IMR-90 (cell line): Measurements from ENCODE around the gene BANP. TPM values are rescaled to one million over a fixed set of nuclear protein-coding genes. Genes with fewer than 3 reads are reported as not detected.
"Not testable (repeated sequence)": the region's sequence is repeated elsewhere in the genome, so short reads cannot be mapped to it uniquely, and the experiment has no call there.

Experiments
- ATAC-seq: fragments of 200-7000 bp; cut with Tn5 transposase; 2 replicates; pipeline ENCODE4 v1.9.1; 2020; ENCODE audit warnings: low read depth, mild to moderate bottlenecking, moderate library complexity
- BruUV-seq: library from RNA; stranded (reverse); fragments of 400-500 nt; replicated peaks from 2 replicates; lab custom pipeline; 2021; lab: Mats Ljungman, UMichigan
- CTCF ChIA-PET: fragments of 300-600 bp; formaldehyde crosslinking; extraction: SDS; loops from one replicate; lab custom pipeline; 2021; ENCODE audit warnings: antibody characterized with exemption; lab: Yijun Ruan, JAX
- POLR2A ChIA-PET: fragments of 300-600 bp; sonication (Branson Sonifier 250); formaldehyde crosslinking; loops from one replicate; lab custom pipeline; 2022; ENCODE audit warnings: antibody characterized with exemption; ENCODE audit not compliant: unreplicated experiment; lab: Charles Lee
- DNase-seq: peaks from one replicate; pipeline ENCODE4 v3.0.0; 2013
- H2AFZ ChIP-seq: replicated peaks from 2 replicates; pipeline ENCODE3; 2013; ENCODE audit warnings: low read length, mild to moderate bottlenecking; ENCODE audit not compliant: poor library complexity
- H2AK5ac ChIP-seq: 2 replicates; pipeline ENCODE4 v1.6.1; 2013; ENCODE audit warnings: low read depth, low read length, inconsistent platforms
- H2AK9ac ChIP-seq: replicated peaks from 2 replicates; pipeline ENCODE3; 2013; ENCODE audit warnings: mild to moderate bottlenecking, low read depth, low read length, moderate library complexity; ENCODE audit not compliant: poor library complexity
- H2BK120ac ChIP-seq: 2 replicates; pipeline ENCODE4 v1.6.1; 2013; ENCODE audit warnings: low read depth, low read length, inconsistent platforms
- H2BK15ac ChIP-seq: 3 replicates; pipeline ENCODE4 v1.6.1; 2013; ENCODE audit warnings: low read depth, low read length, inconsistent platforms
- H2BK20ac ChIP-seq: 2 replicates; pipeline ENCODE4 v1.6.1; 2013; ENCODE audit warnings: low read depth, mild to moderate bottlenecking, inconsistent platforms, low read length, moderate library complexity
- H2BK5ac ChIP-seq: 2 replicates; pipeline ENCODE4 v1.6.1; 2013; ENCODE audit warnings: mild to moderate bottlenecking, low read depth, low read length, inconsistent platforms; ENCODE audit not compliant: poor library complexity, severe bottlenecking
- H3K14ac ChIP-seq: replicated peaks from 2 replicates; pipeline ENCODE4 v1.6.1; 2013; ENCODE audit warnings: low read depth, low read length, inconsistent platforms
- H3K18ac ChIP-seq: 2 replicates; pipeline ENCODE4 v1.6.1; 2013; ENCODE audit warnings: low read depth, low read length, control low read depth
- H3K23ac ChIP-seq: 2 replicates; pipeline ENCODE4 v1.6.1; 2013; ENCODE audit warnings: low read depth, low read length, inconsistent platforms
- H3K27ac ChIP-seq: 2 replicates; pipeline ENCODE4 v1.5.1; 2013; ENCODE audit warnings: mild to moderate bottlenecking, control low read depth, low read length; ENCODE audit not compliant: insufficient read depth
- H3K27me3 ChIP-seq: 2 replicates; pipeline ENCODE4 v1.6.1; 2013; ENCODE audit warnings: low read length; ENCODE audit not compliant: control insufficient read depth, insufficient read depth
- H3K36me3 ChIP-seq: 2 replicates; pipeline ENCODE4 v1.6.1; 2013; ENCODE audit warnings: low read length, mixed read lengths; ENCODE audit not compliant: control insufficient read depth, insufficient read depth
- H3K4ac ChIP-seq: 2 replicates; pipeline ENCODE4 v1.6.1; 2013; ENCODE audit warnings: low read depth, low read length, inconsistent platforms
- H3K4me1 ChIP-seq: 2 replicates; pipeline ENCODE4 v1.6.1; 2013; ENCODE audit warnings: low read length, mixed read lengths; ENCODE audit not compliant: control insufficient read depth, insufficient read depth
- H3K4me2 ChIP-seq: 2 replicates; pipeline ENCODE4 v1.6.1; 2013; ENCODE audit warnings: low read depth, mild to moderate bottlenecking, control low read depth, low read length, moderate library complexity
- H3K4me3 ChIP-seq: 2 replicates; pipeline ENCODE4 v1.5.1; 2013; ENCODE audit warnings: low read depth, mild to moderate bottlenecking, control low read depth, low read length, moderate library complexity; ENCODE audit not compliant: insufficient read depth
- H3K56ac ChIP-seq: 2 replicates; pipeline ENCODE4 v1.6.1; 2013; ENCODE audit warnings: low read length, inconsistent platforms; ENCODE audit not compliant: insufficient read depth; ENCODE audit errors: extremely low read depth
- H3K79me1 ChIP-seq, 2 experiments: 2 replicates each; pipeline ENCODE4 v1.6.1; 2013; ENCODE audit warnings: low read length in 2 of 2, inconsistent platforms in 1 of 2, low read depth in 1 of 2
- H3K9ac ChIP-seq: 2 replicates; pipeline ENCODE4 v1.6.1; 2013; ENCODE audit warnings: low read depth, low read length, control low read depth
- H3K9me1 ChIP-seq: 2 replicates; pipeline ENCODE4 v1.6.1; 2013; ENCODE audit warnings: low read length, inconsistent platforms; ENCODE audit not compliant: insufficient read depth
- H3K9me3 ChIP-seq: 2 replicates; pipeline ENCODE4 v1.6.1; 2013; ENCODE audit warnings: low read length; ENCODE audit not compliant: control insufficient read depth, insufficient read depth
- H4K20me1 ChIP-seq: 2 replicates; pipeline ENCODE4 v1.6.1; 2013; ENCODE audit warnings: low read length, inconsistent platforms; ENCODE audit not compliant: insufficient read depth
- H4K5ac ChIP-seq: 2 replicates; pipeline ENCODE4 v1.6.1; 2013; ENCODE audit warnings: mild to moderate bottlenecking, low read depth, low read length, control low read depth
- H4K8ac ChIP-seq, 2 experiments: 2 replicates each; pipeline ENCODE4 v1.6.1; 2013; ENCODE audit warnings: low read depth in 2 of 2, low read length in 2 of 2, control low read depth in 1 of 2, inconsistent platforms in 1 of 2
- H4K91ac ChIP-seq: 2 replicates; pipeline ENCODE4 v1.6.1; 2013; ENCODE audit warnings: low read depth, low read length, inconsistent platforms; ENCODE audit not compliant: insufficient read depth
- WGBS, 2 experiments: methylation state at CpG; one replicate each; pipeline versions ENCODE4 v1.1.5 to v1.1.7; 2013; ENCODE audit warnings: missing lambda C conversion rate in 2 of 2; ENCODE audit not compliant: insufficient read length in 1 of 2; ENCODE audit errors: extremely low coverage in 2 of 2; 5-methylcytosine and 5-hydroxymethylcytosine counted together
- dilution Hi-C: fragments of 300-500 bp; cut with HindIII; formaldehyde crosslinking; loops from one replicate; pipeline ENCODE4 v1.14.3; 2018; ENCODE audit warnings: low sequenced_read_pairs; ENCODE audit not compliant: unreplicated experiment
- in situ Hi-C: fragments of 300-500 bp; cut with MboI; formaldehyde crosslinking; loops from 3 replicates; pipeline ENCODE4 v1.14.3; 2019; ENCODE audit warnings: low sequenced_read_pairs, inconsistent platforms, mixed read lengths
- intact Hi-C: fragments of 100-400 bp; cut with micrococcal nuclease; formaldehyde crosslinking; loops from 2 replicates; pipeline ENCODE4 v1.10.0; 2022
- polyA plus RNA-seq, 3 experiments: library from polyadenylated mRNA; depleted of rRNA; stranded (reverse); fragments of >200 nt; gene quantifications; 2 replicates each; pipeline ENCODE4 v1.2.3, GENCODE V29; 2012; ENCODE audit warnings: low replicate concordance in 1 of 3
- total RNA-seq: library from RNA; depleted of rRNA; stranded (reverse); fragments of >200 nt; gene quantifications from 2 replicates; pipeline ENCODE4 v1.2.3, GENCODE V29; 2012

The BANP gene
- total and polyA plus RNA-seq, 2 of the 4 experiments (the other 2 are of a cell fraction): 17.4 to 17.9 TPM

DNA sequence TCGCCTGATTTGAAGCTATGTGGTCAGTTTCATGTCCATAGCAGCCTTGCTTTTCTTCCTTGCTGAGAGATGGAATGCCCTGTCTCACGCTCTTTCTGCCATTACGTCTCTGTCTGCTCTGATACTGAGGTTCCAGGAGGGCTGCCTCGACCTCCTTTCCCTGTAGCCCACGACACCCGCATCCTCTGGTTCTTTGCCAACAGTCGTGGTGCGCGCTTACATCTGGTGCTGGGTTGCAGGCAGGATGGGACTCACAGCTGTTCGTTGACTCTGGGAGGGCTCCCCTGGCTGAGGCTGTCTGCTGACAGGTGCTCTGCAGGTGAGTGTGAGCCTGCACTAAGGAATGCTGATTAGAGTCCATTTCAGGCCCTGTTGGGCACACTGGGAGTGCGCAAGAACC lies 90.3 kb downstream of the BANP start:
- H3K27ac ChIP-seq, POLR2A ChIA-PET, H3K4me2 ChIP-seq, H2AK9ac ChIP-seq, DNase-seq, H3K4me3 ChIP-seq, H3K4ac ChIP-seq, H4K91ac ChIP-seq, H4K20me1 ChIP-seq, H3K56ac ChIP-seq, H2BK5ac ChIP-seq, H2BK15ac ChIP-seq, H2AK5ac ChIP-seq, H3K14ac ChIP-seq, H2BK120ac ChIP-seq, H3K23ac ChIP-seq, H4K8ac ChIP-seq, ATAC-seq, in situ Hi-C loops, intact Hi-C loops, H2BK20ac ChIP-seq, BruUV-seq, H3K4me1 ChIP-seq, H4K5ac ChIP-seq, H3K9me1 ChIP-seq, H3K9me3 ChIP-seq, CTCF ChIA-PET, H3K18ac ChIP-seq, H3K9ac ChIP-seq, H3K79me1 ChIP-seq, H2AFZ ChIP-seq, H3K27me3 ChIP-seq, dilution Hi-C loops: not testable (repeated sequence)
- peaks cover 15% of the 10 kb centered on the region for H3K36me3 ChIP-seq
- WGBS, 2 experiments: 98% methylated on average over 6 of the region's 11 CpGs; no CpG with 5 or more reads in 1 of the 2 experiments

GRCh38 chr16:88041986-88042562 lies 90.8 kb downstream of the BANP start:
- H3K79me1 ChIP-seq, H3K9me3 ChIP-seq, H2BK5ac ChIP-seq, ATAC-seq, H3K23ac ChIP-seq, H3K4ac ChIP-seq, H3K4me1 ChIP-seq, H4K8ac ChIP-seq, H3K27ac ChIP-seq, H3K14ac ChIP-seq, H3K4me3 ChIP-seq, H3K4me2 ChIP-seq, intact Hi-C loops, H2AK5ac ChIP-seq, in situ Hi-C loops, H4K5ac ChIP-seq, H4K20me1 ChIP-seq, dilution Hi-C loops, POLR2A ChIA-PET, BruUV-seq, CTCF ChIA-PET, H3K27me3 ChIP-seq, H2BK20ac ChIP-seq, H3K56ac ChIP-seq, H2BK120ac ChIP-seq, H3K9me1 ChIP-seq, H3K18ac ChIP-seq, H4K91ac ChIP-seq, H2AFZ ChIP-seq, H3K9ac ChIP-seq, H2BK15ac ChIP-seq, DNase-seq, H2AK9ac ChIP-seq: not testable (repeated sequence)
- 100% methylated on average over 2 of the region's 18 CpGs; no CpG with 5 or more reads in 1 of the 2 experiments for WGBS, 2 experiments
- H3K36me3 ChIP-seq: peaks cover 13% of the 10 kb centered on the region
